H9 (cell line): Measurements from ENCODE around the gene GLI2. TPM values are rescaled to one million over a fixed set of nuclear protein-coding genes. Genes with fewer than 3 reads are reported as not detected.

ENCODE experiments used
- DNase-seq: peaks from one replicate; pipeline ENCODE4 v3.0.0-alpha.2; 2017
- H2AFZ ChIP-seq: one replicate; pipeline ENCODE4 v1.6.1; 2013; ENCODE audit warnings: mild to moderate bottlenecking, low read length, control low read depth, moderate library complexity
- H2AK5ac ChIP-seq: 2 replicates; pipeline ENCODE4 v1.6.1; 2013; ENCODE audit warnings: low read length, control low read depth, mixed read lengths; ENCODE audit not compliant: insufficient read length
- H2BK120ac ChIP-seq: one replicate; pipeline ENCODE4 v1.6.1; 2013; ENCODE audit warnings: low read depth, mild to moderate bottlenecking, low read length, control low read depth, inconsistent platforms; ENCODE audit not compliant: poor library complexity, severe bottlenecking
- H2BK12ac ChIP-seq: 2 replicates; pipeline ENCODE4 v1.6.1; 2013; ENCODE audit warnings: low read length, control low read depth, mixed read lengths, low read depth; ENCODE audit not compliant: insufficient read length
- H2BK15ac ChIP-seq: 2 replicates; pipeline ENCODE4 v1.6.1; 2013; ENCODE audit warnings: low read depth, low read length, control low read depth
- H2BK20ac ChIP-seq: one replicate; pipeline ENCODE4 v1.6.1; 2013; ENCODE audit warnings: low read depth, mild to moderate bottlenecking, low read length, control low read depth, inconsistent platforms; ENCODE audit not compliant: poor library complexity, severe bottlenecking
- H2BK5ac ChIP-seq: 2 replicates; pipeline ENCODE4 v1.6.1; 2013; ENCODE audit warnings: low read length, control low read depth, mixed read lengths; ENCODE audit not compliant: insufficient read length
- H3K14ac ChIP-seq: 2 replicates; pipeline ENCODE4 v1.6.1; 2013; ENCODE audit warnings: low read length, control low read depth; ENCODE audit not compliant: insufficient read depth
- H3K18ac ChIP-seq: 2 replicates; pipeline ENCODE4 v1.6.1; 2013; ENCODE audit warnings: low read depth, mild to moderate bottlenecking, mixed read lengths, low read length, control low read depth; ENCODE audit not compliant: insufficient read length
- H3K23ac ChIP-seq: 2 replicates; pipeline ENCODE4 v1.6.1; 2013; ENCODE audit warnings: low read length, control low read depth, mixed read lengths, low read depth; ENCODE audit not compliant: insufficient read length
- H3K23me2 ChIP-seq: 2 replicates; pipeline ENCODE4 v1.6.1; 2013; ENCODE audit warnings: low read depth, mild to moderate bottlenecking, mixed read lengths, low read length, control low read depth; ENCODE audit not compliant: insufficient read length, poor library complexity, severe bottlenecking
- H3K27ac ChIP-seq: 2 replicates; pipeline ENCODE4 v1.5.1; 2013; ENCODE audit warnings: low read length, control low read depth, mixed read lengths, low read depth; ENCODE audit not compliant: insufficient read length
- H3K27me3 ChIP-seq: 2 replicates; pipeline ENCODE4 v1.6.1; 2013; ENCODE audit warnings: low read length, control low read depth, inconsistent platforms; ENCODE audit not compliant: insufficient read depth
- H3K4ac ChIP-seq: 2 replicates; pipeline ENCODE4 v1.6.1; 2013; ENCODE audit warnings: low read depth, mild to moderate bottlenecking, control low read depth, inconsistent platforms, low read length, moderate library complexity
- H3K4me1 ChIP-seq: 2 replicates; pipeline ENCODE4 v1.6.1; 2013; ENCODE audit warnings: low read length, control low read depth, inconsistent platforms; ENCODE audit not compliant: insufficient read depth
- H3K4me2 ChIP-seq: 2 replicates; pipeline ENCODE4 v1.6.1; 2013; ENCODE audit warnings: low read length, control low read depth, mixed read lengths; ENCODE audit not compliant: insufficient read length, insufficient read depth
- H3K56ac ChIP-seq: 2 replicates; pipeline ENCODE4 v1.6.1; 2013; ENCODE audit warnings: low read depth, mild to moderate bottlenecking, mixed read lengths, low read length, control low read depth; ENCODE audit not compliant: insufficient read length
- H3K79me1 ChIP-seq: 2 replicates; pipeline ENCODE4 v1.6.1; 2013; ENCODE audit warnings: low read depth, mild to moderate bottlenecking, moderate library complexity, low read length, control low read depth, inconsistent platforms; ENCODE audit not compliant: insufficient read depth, poor library complexity, severe bottlenecking
- H3K79me2 ChIP-seq: 2 replicates; pipeline ENCODE4 v1.6.1; 2013; ENCODE audit warnings: low read length, control low read depth, inconsistent platforms; ENCODE audit not compliant: insufficient read depth
- H3K9ac ChIP-seq: 2 replicates; pipeline ENCODE4 v1.6.1; 2013; ENCODE audit warnings: low read length, control low read depth, mixed read lengths; ENCODE audit not compliant: insufficient read length; ENCODE audit errors: extremely low read depth
- H3K9me3 ChIP-seq: one replicate; pipeline ENCODE4 v1.6.1; 2013; ENCODE audit warnings: low read depth, low read length, inconsistent platforms; ENCODE audit not compliant: control insufficient read depth
- H3T11ph ChIP-seq: one replicate; pipeline ENCODE4 v1.6.1; 2013; ENCODE audit warnings: mild to moderate bottlenecking, low read length, control low read depth, inconsistent platforms
- H4K20me1 ChIP-seq: one replicate; pipeline ENCODE4 v1.6.1; 2013; ENCODE audit not compliant: control insufficient read depth, insufficient read length, insufficient read depth
- H4K5ac ChIP-seq: 2 replicates; pipeline ENCODE4 v1.6.1; 2013; ENCODE audit warnings: low read depth, mild to moderate bottlenecking, mixed read lengths, low read length, control low read depth; ENCODE audit not compliant: insufficient read length
- H4K8ac ChIP-seq: replicated peaks from 2 replicates; pipeline ENCODE4 v1.6.1; 2013; ENCODE audit warnings: low read length, control low read depth, mixed read lengths, low read depth; ENCODE audit not compliant: insufficient read length
- H4K91ac ChIP-seq: 2 replicates; pipeline ENCODE4 v1.6.1; 2013; ENCODE audit warnings: low read depth, mild to moderate bottlenecking, moderate library complexity, mixed read lengths, low read length, control low read depth; ENCODE audit not compliant: insufficient read length
- H3K27ac Mint-ChIP-seq, 3 experiments: 2 replicates in 2 of 3; 3 replicates in 1 of 3; pipeline ENCODE4 v1.8.0; 2020 to 2021; ENCODE audit warnings: mixed read lengths in 3 of 3, mild to moderate bottlenecking in 1 of 3, moderate library complexity in 1 of 3
- H3K27me3 Mint-ChIP-seq: 2 replicates; pipeline ENCODE4 v1.8.0; 2021; ENCODE audit warnings: low read depth, mild to moderate bottlenecking, moderate library complexity, mixed read lengths
- H3K36me3 Mint-ChIP-seq, 3 experiments: 2 replicates in 2 of 3; 3 replicates in 1 of 3; pipeline ENCODE4 v1.8.0; 2020 to 2021; ENCODE audit warnings: low read depth in 3 of 3, mixed read lengths in 3 of 3; ENCODE audit not compliant: insufficient read depth in 1 of 3
- H3K4me1 Mint-ChIP-seq, 2 experiments: 2 replicates each; pipeline ENCODE4 v1.8.0; 2020; ENCODE audit warnings: mixed read lengths in 2 of 2
- H3K4me3 Mint-ChIP-seq, 2 experiments: 2 replicates in 1 of 2; 3 replicates in 1 of 2; pipeline ENCODE4 v1.8.0; 2020 to 2021; ENCODE audit warnings: mild to moderate bottlenecking in 2 of 2, mixed read lengths in 2 of 2, moderate library complexity in 1 of 2
- H3K9me3 Mint-ChIP-seq, 2 experiments: 2 replicates in 1 of 2; 3 replicates in 1 of 2; pipeline ENCODE4 v1.8.0; 2020; ENCODE audit warnings: mild to moderate bottlenecking in 2 of 2, mixed read lengths in 2 of 2, moderate library complexity in 1 of 2
- WGBS: extraction: QIAGEN DNeasy Blood & Tissue Kit; methylation state at CpG from one replicate; pipeline ENCODE4 v1.1.7; 2013; ENCODE audit warnings: missing lambda C conversion rate, low lambda C conversion rate, mixed read lengths; ENCODE audit not compliant: insufficient read length; ENCODE audit errors: extremely low coverage; 5-methylcytosine and 5-hydroxymethylcytosine counted together
- total RNA-seq: library from RNA; stranded (reverse); gene quantifications from 2 replicates; pipeline ENCODE4 v1.2.1, GENCODE V29; 2021
- TF ChIP-seq, protein P1 (sequence below): fragments of 200-600 bp; sonication (generic); conservative IDR thresholded peaks from 3 replicates; pipeline ENCODE4 v1.8.0; 2021; ENCODE audit warnings: antibody characterized with exemption, mild to moderate bottlenecking

Gene GLI2
- total RNA-seq, 1 experiment from 2014 or later = 56.7 TPM

DNA sequence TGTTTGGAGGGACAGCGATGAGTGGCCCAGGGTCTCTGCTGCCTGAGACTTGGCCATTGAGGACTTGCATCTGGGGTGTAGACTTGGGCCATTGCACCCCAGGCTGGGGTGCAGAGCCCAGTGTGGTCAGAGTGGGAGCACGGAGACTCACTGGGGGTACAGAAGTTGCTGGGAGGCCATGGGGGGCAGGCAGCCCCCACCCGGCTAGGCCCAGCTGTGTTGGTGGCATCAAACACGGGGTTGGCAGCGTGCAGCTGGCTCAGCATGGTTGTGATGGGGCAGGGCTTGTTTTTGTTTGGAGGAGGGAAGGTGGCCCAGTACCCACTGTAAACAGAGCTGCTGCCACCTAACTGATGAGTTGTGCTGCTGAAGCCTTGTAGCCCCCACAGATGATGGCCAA is 42.1 kb downstream of the GLI2 start:
- Histone ChIP-seq H4K5ac (no peak overlapping the region), H2BK120ac (no peak overlapping the region), H3K18ac (no peak overlapping the region), H2AK5ac (no peak overlapping the region), H3K27me3 (no peaks in the 10 kb centered on the region), H3K4me2 (no peak overlapping the region), H3K27ac (no peak overlapping the region), H2BK5ac (no peak overlapping the region), H4K91ac (no peak overlapping the region), H3K79me1 (peaks cover 10% of the 10 kb centered on the region), H3K56ac (no peak overlapping the region), H2BK20ac (no peak overlapping the region), H3K4me1 (peaks cover 25% of the 10 kb centered on the region), H3K14ac (no peak overlapping the region; the same call in 1 of the 2 replicates), H3K9me3 (no peaks in the 10 kb centered on the region), H3K4ac (no peak overlapping the region; the same call in 1 of the 2 replicates), H2BK12ac (no peak overlapping the region), H3K79me2 (peaks cover 38% of the 10 kb centered on the region; the same call in 1 of the 2 replicates), H3K23me2 (no peaks in the 10 kb centered on the region), H3T11ph (no peak overlapping the region), H3K9ac (no peak overlapping the region), H4K8ac (no peak overlapping the region), H2BK15ac (no peak overlapping the region), H3K23ac (no peak overlapping the region), H4K20me1 (peaks cover 2% of the 10 kb centered on the region), H2AFZ (no peak overlapping the region)
- DNase-seq = no peak
- no peaks in the 10 kb centered on the region for H3K27me3 Mint-ChIP-seq
- H3K9me3 Mint-ChIP-seq = no peaks in the 10 kb centered on the region
- H3K4me1 Mint-ChIP-seq = peaks cover 58 to 60% of the 10 kb centered on the region in 2 experiments
- H3K27ac Mint-ChIP-seq = no peak overlapping the region
- no peak overlapping the region for H3K4me3 Mint-ChIP-seq
- TF ChIP-seq, protein P1, sequence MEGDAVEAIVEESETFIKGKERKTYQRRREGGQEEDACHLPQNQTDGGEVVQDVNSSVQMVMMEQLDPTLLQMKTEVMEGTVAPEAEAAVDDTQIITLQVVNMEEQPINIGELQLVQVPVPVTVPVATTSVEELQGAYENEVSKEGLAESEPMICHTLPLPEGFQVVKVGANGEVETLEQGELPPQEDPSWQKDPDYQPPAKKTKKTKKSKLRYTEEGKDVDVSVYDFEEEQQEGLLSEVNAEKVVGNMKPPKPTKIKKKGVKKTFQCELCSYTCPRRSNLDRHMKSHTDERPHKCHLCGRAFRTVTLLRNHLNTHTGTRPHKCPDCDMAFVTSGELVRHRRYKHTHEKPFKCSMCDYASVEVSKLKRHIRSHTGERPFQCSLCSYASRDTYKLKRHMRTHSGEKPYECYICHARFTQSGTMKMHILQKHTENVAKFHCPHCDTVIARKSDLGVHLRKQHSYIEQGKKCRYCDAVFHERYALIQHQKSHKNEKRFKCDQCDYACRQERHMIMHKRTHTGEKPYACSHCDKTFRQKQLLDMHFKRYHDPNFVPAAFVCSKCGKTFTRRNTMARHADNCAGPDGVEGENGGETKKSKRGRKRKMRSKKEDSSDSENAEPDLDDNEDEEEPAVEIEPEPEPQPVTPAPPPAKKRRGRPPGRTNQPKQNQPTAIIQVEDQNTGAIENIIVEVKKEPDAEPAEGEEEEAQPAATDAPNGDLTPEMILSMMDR = no peak
- no CpG with 5 or more reads among the region's 5 CpGs for WGBS
- H3K36me3 Mint-ChIP-seq = no peaks in the 10 kb centered on the region
